Colonic mucosa (tissue), 4 donors: ENCODE results near the gene SARS1. TPM values are rescaled to one million over a fixed set of nuclear protein-coding genes. Genes with fewer than 3 reads are reported as not detected.

Experiments
- DNase-seq: peaks from one replicate; pipeline ENCODE4 v3.0.0-alpha.2; 2020
- H3K27ac ChIP-seq: fragments of 200-600 bp; one replicate; pipeline ENCODE4 v1.8.0; 2021
- H3K27me3 ChIP-seq: fragments of 200-600 bp; one replicate; pipeline ENCODE4 v1.8.0; 2021
- H3K36me3 ChIP-seq: fragments of 200-600 bp; one replicate; pipeline ENCODE4 v1.8.0; 2021
- H3K4me1 ChIP-seq: fragments of 200-600 bp; one replicate; pipeline ENCODE4 v1.8.0; 2021; ENCODE audit warnings: mild to moderate bottlenecking
- H3K4me3 ChIP-seq: fragments of 200-600 bp; one replicate; pipeline ENCODE4 v1.8.0; 2021
- H3K9ac ChIP-seq, 2 donors: one replicate each; pipeline ENCODE4 v1.7.0; 2013; ENCODE audit warnings: control low read depth in 2 of 2, low read depth in 2 of 2, low read length in 2 of 2
- H3K9me3 ChIP-seq: fragments of 200-600 bp; one replicate; pipeline ENCODE4 v1.8.0; 2021
- CTCF ChIP-seq: fragments of 200-600 bp; IDR thresholded peaks from one replicate; pipeline ENCODE4 v1.8.0; 2022; ENCODE audit warnings: antibody characterized with exemption, mild to moderate bottlenecking
- intact Hi-C: fragments of 100-400 bp; cut with DNase I; formaldehyde crosslinking; loops from one replicate; pipeline ENCODE4 v1.14.1; 2022
- total RNA-seq, 2 donors: library from RNA; stranded (reverse); fragmentation: NEBNext Ultra II Directional in 1 of 2; extraction: Animal tissue kit (Norgen Biotek cat#: 25700) in 1 of 2; gene quantifications; one replicate each; pipeline ENCODE4 v1.2.1, GENCODE V29; 2021
- donor health status: healthy.
- donor health status: DM: no; HTN: no; CAD: no.
- donor health status: DM: no; HTN: no; CAD: no.

Gene SARS1
- total RNA-seq, 2 donors from 2014 or later = 139 to 193 TPM

GRCh38 chr1:109259674-109260557, 46.2 kb downstream of the SARS1 start:
- Histone ChIP-seq H3K4me1 (no peaks in the 10 kb centered on the region), H3K27me3 (no peaks in the 10 kb centered on the region), H3K27ac (no peak overlapping the region), H3K9me3 (no peaks in the 10 kb centered on the region), H3K4me3 (no peak overlapping the region), H3K9ac (no peak overlapping the region), H3K36me3 (no peaks in the 10 kb centered on the region)
- no peak for DNase-seq
- intact Hi-C loops = no loop called here
- TF ChIP-seq CTCF = no peak

- intact Hi-C loops = no loop called here
These were observed 47.3 kb downstream of the SARS1 start for GRCh38 chr1:109261006-109261405.

GRCh38 chr1:109261578-109261977, 47.9 kb downstream of the SARS1 start:
- H3K9me3 ChIP-seq = no peaks in the 10 kb centered on the region
- no peaks in the 10 kb centered on the region for H3K27me3 ChIP-seq
- intact Hi-C loops = no loop called here
- H3K4me1 ChIP-seq = no peaks in the 10 kb centered on the region
- H3K36me3 ChIP-seq = no peaks in the 10 kb centered on the region
- H3K27ac ChIP-seq = no peak overlapping the region
- H3K9ac ChIP-seq = no peak overlapping the region
- no peak for TF ChIP-seq CTCF
- no peak overlapping the region for H3K4me3 ChIP-seq
- DNase-seq = no peak

More at GRCh38 chr1:109261006-109261405, 47.3 kb downstream of the SARS1 start:
- Histone ChIP-seq H3K27ac (no peak overlapping the region), H3K4me1 (no peaks in the 10 kb centered on the region), H3K9ac (no peak overlapping the region), H3K36me3 (no peaks in the 10 kb centered on the region), H3K27me3 (no peaks in the 10 kb centered on the region), H3K4me3 (no peak overlapping the region), H3K9me3 (no peaks in the 10 kb centered on the region)
- TF ChIP-seq CTCF = no peak
- DNase-seq = no peak

- intact Hi-C loops = no loop called here
- Histone ChIP-seq H3K4me1 (no peaks in the 10 kb centered on the region), H3K4me3 (no peak overlapping the region), H3K36me3 (no peaks in the 10 kb centered on the region), H3K9ac (no peak overlapping the region), H3K9me3 (no peaks in the 10 kb centered on the region), H3K27ac (no peak overlapping the region), H3K27me3 (no peaks in the 10 kb centered on the region)
- TF ChIP-seq CTCF = no peak
- DNase-seq = no peak
These were observed 48.7 kb downstream of the SARS1 start for GRCh38 chr1:109262231-109263055.

GRCh38 chr1:109263234-109263596, 49.5 kb downstream of the SARS1 start:
- Histone ChIP-seq H3K9ac (no peak overlapping the region), H3K4me1 (no peaks in the 10 kb centered on the region), H3K9me3 (no peaks in the 10 kb centered on the region), H3K36me3 (no peaks in the 10 kb centered on the region), H3K4me3 (no peak overlapping the region), H3K27ac (no peak overlapping the region), H3K27me3 (no peaks in the 10 kb centered on the region)
- TF ChIP-seq CTCF = no peak
- no peak for DNase-seq
- intact Hi-C loops = no loop called here
